Tibial artery (tissue), 4 donors: ENCODE measurements around the gene PCNT.
A peak's percentile ranks its signal among the peaks of the same experiment; 100 is the strongest.

Experiments
- DNase-seq, 2 donors: peaks; one replicate each; pipeline ENCODE4 v3.0.0-alpha.2; 2019
- H3K27ac ChIP-seq, 2 donors: fragments of 200-600 bp; sonication (generic) in 1 of 2; 1 replicate in 1 of 2; 2 replicates in 1 of 2; pipeline ENCODE4 v1.5.1; 2018 to 2019; ENCODE audit warnings: mild to moderate bottlenecking in 1 of 2
- H3K27me3 ChIP-seq, 2 donors: fragments of 200-600 bp; sonication (generic) in 1 of 2; one replicate each; pipeline versions ENCODE4 v1.5.1 to v1.6.0; 2016 to 2019
- H3K36me3 ChIP-seq, 3 donors: fragments of 200-600 bp; sonication (generic) in 2 of 3; one replicate each; pipeline ENCODE4 v1.5.1; 2016 to 2019; ENCODE audit warnings: mild to moderate bottlenecking in 2 of 3
- H3K4me1 ChIP-seq, 4 donors: fragments of 200-600 bp; sonication (generic) in 2 of 4; 1 replicate in 3 of 4; 2 replicates in 1 of 4; pipeline ENCODE4 v1.5.1; 2016 to 2019
- H3K4me3 ChIP-seq, 2 donors: fragments of 200-600 bp; sonication (generic) in 1 of 2; 1 replicate in 1 of 2; 2 replicates in 1 of 2; pipeline ENCODE4 v1.5.1; 2018 to 2019; ENCODE audit warnings: mild to moderate bottlenecking in 2 of 2
- H3K9me3 ChIP-seq, 3 donors: fragments of 200-600 bp; sonication (generic) in 1 of 3; one replicate each; pipeline ENCODE4 v1.5.1; 2016 to 2019
- intact Hi-C: fragments of 100-400 bp; cut with DNase I; formaldehyde crosslinking; loops from one replicate; pipeline ENCODE4 v1.15.0; 2023; ENCODE audit warnings: low total_unique reads
- TF ChIP-seq, protein P1 (sequence below), 2 experiments: fragments of 200-600 bp in 1 of 2; fragments of 450-650 bp in 1 of 2; IDR thresholded peaks; one replicate each; pipeline ENCODE4 v1.5.1; 2017 to 2019; ENCODE audit warnings: antibody characterized with exemption in 2 of 2, mild to moderate bottlenecking in 1 of 2, moderate library complexity in 1 of 2

PCNT gene

DNA sequence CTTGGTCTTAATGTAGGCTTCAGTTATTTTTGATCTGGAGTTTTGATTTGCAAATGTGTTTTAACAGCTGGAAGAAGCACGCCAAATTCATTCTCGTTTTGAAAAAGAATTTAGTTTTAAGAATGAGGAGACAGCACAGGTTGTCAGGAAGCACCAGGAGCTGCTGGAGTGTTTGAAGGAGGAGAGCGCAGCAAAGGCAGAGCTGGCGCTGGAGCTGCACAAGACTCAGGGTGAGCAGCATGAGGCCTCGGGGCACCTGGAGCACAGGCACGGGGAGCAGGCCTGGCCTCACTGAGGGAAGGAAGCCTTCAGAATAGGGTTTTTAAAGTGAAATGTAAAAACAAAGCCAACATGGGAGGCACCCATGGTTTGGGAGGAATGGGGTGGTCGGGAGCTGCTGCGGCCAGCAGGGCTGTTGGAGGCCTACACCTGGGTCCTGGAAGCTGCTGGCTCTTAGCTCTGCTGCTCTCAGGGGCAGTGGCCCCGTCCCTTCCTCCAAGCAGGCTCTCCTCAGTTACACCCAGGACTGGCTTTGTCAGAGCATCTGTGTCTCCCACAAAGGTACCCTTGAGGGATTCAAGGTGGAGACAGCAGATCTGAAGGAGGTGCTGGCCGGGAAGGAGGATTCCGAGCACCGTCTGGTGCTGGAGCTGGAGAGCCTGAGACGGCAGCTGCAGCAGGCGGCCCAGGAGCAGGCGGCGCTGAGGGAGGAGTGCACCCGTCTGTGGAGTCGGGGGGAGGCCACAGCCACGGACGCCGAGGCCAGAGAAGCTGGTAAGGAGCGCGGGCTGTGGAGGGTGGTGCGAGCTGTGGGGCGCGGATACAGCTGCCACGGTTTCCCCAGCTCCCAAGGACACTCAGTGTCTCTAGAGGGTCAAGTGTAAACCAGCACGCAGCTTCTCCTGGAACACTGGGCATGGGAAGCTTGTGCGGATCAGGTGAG is 66.9 kb downstream of the PCNT start:
- Histone ChIP-seq H3K9me3 (no peaks in the 10 kb centered on the region), H3K27ac (no peak overlapping the region), H3K4me1 (no peaks in the 10 kb centered on the region), H3K36me3 (peaks cover 16 to 82% (median 67%) of the 10 kb centered on the region in 3 donors), H3K4me3 (no peak overlapping the region), H3K27me3 (no peaks in the 10 kb centered on the region)
- TF ChIP-seq, protein P1, sequence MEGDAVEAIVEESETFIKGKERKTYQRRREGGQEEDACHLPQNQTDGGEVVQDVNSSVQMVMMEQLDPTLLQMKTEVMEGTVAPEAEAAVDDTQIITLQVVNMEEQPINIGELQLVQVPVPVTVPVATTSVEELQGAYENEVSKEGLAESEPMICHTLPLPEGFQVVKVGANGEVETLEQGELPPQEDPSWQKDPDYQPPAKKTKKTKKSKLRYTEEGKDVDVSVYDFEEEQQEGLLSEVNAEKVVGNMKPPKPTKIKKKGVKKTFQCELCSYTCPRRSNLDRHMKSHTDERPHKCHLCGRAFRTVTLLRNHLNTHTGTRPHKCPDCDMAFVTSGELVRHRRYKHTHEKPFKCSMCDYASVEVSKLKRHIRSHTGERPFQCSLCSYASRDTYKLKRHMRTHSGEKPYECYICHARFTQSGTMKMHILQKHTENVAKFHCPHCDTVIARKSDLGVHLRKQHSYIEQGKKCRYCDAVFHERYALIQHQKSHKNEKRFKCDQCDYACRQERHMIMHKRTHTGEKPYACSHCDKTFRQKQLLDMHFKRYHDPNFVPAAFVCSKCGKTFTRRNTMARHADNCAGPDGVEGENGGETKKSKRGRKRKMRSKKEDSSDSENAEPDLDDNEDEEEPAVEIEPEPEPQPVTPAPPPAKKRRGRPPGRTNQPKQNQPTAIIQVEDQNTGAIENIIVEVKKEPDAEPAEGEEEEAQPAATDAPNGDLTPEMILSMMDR (IDR thresholded peaks at IDR 0.05): no peak
- DNase-seq: no peak
- intact Hi-C loops: no loop called here

DNA sequence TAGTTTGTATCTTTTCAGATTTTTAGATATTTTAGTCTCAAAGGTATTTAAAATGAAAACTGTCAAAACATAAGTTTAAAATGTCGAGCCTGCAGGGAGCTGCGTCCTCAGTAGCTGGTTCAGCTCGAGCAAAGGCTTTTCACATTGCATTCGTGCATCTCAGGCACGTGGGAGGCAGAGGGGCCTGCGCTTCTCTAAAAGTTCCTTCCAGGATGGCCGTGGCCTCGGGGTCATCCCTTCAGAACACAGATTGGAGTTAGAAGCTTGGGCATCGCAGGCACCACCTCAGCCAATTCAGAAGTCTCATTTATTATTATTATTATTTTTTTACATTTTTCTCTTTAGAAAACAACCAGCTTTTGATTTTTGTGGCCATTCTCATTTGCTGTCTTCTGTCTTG is 67.8 kb downstream of the PCNT start:
- Histone ChIP-seq H3K27me3 (no peaks in the 10 kb centered on the region), H3K36me3 (peaks cover 16 to 76% (median 58%) of the 10 kb centered on the region in 3 donors), H3K9me3 (no peaks in the 10 kb centered on the region), H3K4me1 (no peaks in the 10 kb centered on the region), H3K4me3 (no peak overlapping the region), H3K27ac (no peak overlapping the region)
- intact Hi-C loops: no loop called here
- TF ChIP-seq, protein P1 (IDR thresholded peaks at IDR 0.05): no peak
- no peak for DNase-seq

DNA sequence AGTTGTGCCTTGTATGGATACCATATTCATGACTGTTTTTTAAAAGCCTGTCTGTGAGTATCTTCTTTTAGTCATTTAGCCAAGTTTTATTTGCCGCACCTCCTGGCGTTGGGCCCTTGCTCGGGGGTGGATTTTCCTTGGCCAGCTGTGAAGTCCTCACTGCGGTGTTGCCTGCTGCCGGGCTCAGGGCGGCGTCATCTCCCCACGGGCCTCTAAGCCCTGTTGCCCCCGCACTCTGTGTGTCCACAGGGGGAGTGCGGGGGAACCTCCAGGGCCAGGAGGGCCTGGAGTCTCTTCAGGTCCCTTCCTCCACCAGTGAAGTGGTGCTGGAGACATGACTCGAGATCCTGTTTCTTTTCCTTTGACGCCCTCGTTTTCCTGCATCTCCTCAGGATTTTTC is 69.0 kb downstream of the PCNT start:
- Histone ChIP-seq H3K36me3 (peaks cover 21 to 76% (median 63%) of the 10 kb centered on the region in 3 donors), H3K4me1 (no peaks in the 10 kb centered on the region), H3K4me3 (no peak overlapping the region), H3K27ac (peak overlapping the region in 1 of 2 donors; percentile 33), H3K27me3 (no peaks in the 10 kb centered on the region), H3K9me3 (no peaks in the 10 kb centered on the region)
- TF ChIP-seq, protein P1 (IDR thresholded peaks at IDR 0.05): no peak
- intact Hi-C loops: no loop called here
- DNase-seq: no peak

DNA sequence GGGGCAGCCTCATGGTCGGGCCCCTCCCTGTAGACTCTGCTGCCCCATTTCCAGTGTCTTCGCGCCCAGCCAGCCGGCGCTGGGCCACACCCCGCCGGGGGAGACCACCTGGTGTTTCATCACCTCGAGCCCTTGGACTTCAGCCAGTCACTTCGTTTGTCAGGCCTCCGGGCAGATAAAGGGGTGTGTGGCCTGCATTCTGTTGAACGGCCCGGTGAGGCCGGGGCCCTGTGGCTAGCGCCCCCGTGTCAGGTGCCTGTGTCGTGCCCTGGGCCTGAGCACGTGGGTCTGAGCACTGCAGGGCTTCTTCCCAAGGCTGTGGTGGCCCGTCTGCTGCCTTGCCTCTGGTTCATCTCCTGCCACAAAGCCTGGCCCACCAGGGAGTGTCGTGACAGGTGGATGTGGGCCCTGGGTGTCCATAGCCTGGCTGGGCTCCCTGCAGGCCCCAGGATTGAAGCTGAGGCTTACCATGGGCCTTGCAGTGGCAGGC is 69.5 kb downstream of the PCNT start:
- H3K27ac ChIP-seq: peak overlapping the region in 1 of 2 donors; percentile 33
- H3K4me3 ChIP-seq: no peak overlapping the region
- TF ChIP-seq, protein P1 (IDR thresholded peaks at IDR 0.05): no peak
- no peaks in the 10 kb centered on the region for H3K4me1 ChIP-seq
- H3K27me3 ChIP-seq: no peaks in the 10 kb centered on the region
- H3K9me3 ChIP-seq: no peaks in the 10 kb centered on the region
- H3K36me3 ChIP-seq: peaks cover 27 to 76% (median 66%) of the 10 kb centered on the region in 3 donors
- intact Hi-C loops: no loop called here
- no peak for DNase-seq

DNA sequence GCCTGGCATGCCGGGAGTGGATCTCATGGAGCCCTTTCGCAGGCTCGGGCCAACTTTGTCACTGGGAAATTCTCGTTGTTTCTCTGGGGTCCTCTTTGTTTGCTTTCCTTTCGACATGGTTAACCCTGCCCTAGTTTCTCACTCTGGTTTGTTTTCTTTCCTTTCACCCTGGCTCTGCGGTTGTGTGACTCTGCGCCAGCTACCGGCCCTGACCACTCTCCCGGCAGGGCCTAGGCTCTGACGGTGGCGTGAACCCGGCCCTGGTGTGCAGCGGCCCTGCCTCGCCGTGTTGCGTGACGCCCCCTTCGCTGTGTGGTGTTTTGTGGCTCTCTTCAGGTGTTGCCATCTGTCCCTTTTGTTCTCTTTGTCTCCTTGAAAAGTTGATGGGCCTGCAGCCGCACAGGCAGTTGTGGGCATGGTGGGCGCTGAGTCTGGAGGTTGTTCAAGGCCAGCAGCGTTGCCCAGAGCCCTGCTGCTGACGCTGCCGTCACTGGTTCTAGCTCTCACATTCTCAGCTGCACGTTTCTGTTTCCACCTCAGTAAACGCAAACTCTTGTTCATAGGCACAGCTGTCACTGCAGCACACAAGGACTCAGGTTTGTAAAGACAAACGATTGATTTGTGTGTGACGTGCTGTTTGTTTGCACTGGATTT is 70.1 kb downstream of the PCNT start:
- TF ChIP-seq, protein P1 (IDR thresholded peaks at IDR 0.05): no peak
- no peak for DNase-seq
- Histone ChIP-seq H3K4me1 (no peaks in the 10 kb centered on the region), H3K27me3 (no peaks in the 10 kb centered on the region), H3K36me3 (peaks cover 27 to 76% (median 65%) of the 10 kb centered on the region in 3 donors), H3K4me3 (no peak overlapping the region), H3K9me3 (no peaks in the 10 kb centered on the region), H3K27ac (no peak overlapping the region)
- intact Hi-C loops: no loop called here
